ENCODE data around the gene THTPA.

Gene THTPA

GRCh38 chr14:23517650-23518326 lies 38.3 kb upstream of the THTPA start:
- no peak for TF ChIP-seq CTCF (IDR thresholded peaks at IDR 0.05; ENCODE audit: low read depth, low read length, missing control alignments)
- DNase-seq: no peak
- H3K4me3 ChIP-seq (ENCODE audit: low read depth, low read length): no peak overlapping the region
- no peaks in the 10 kb centered on the region for H3K36me3 ChIP-seq (replicated peaks)
- in situ Hi-C loops (cut with HindIII; ENCODE audit: low pct_ligation_motif_present, low sequenced_read_pairs): no loop called here
- H3K27me3 ChIP-seq (replicated peaks): no peaks in the 10 kb centered on the region
- H3K27ac ChIP-seq: no peak overlapping the region

DNA sequence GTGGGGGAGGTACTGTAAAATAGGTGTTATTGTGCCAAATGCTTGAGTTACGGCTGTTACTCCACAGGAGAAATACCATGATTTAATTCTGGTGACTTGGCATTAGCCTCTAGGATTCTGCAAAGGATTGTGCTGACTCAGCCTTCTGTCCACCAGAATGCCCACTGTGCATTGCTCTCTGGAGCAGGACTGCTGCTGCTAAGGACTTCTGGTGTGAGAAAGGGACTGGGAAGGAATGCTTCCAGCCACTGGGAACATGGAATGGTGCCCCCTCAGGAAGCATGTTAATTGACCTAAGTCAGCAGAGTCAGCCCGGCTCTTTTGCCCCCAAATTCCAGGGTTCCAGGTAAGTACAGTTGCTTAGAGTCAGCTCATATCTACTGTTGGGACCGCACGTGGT lies 37.4 kb upstream of the THTPA start:
- no peaks in the 10 kb centered on the region for H3K36me3 ChIP-seq (replicated peaks)
- in situ Hi-C loops (cut with HindIII; ENCODE audit: low pct_ligation_motif_present, low sequenced_read_pairs): no loop called here
- DNase-seq: no peak
- TF ChIP-seq CTCF (IDR thresholded peaks at IDR 0.05; ENCODE audit: low read depth, low read length, missing control alignments): no peak
- no peak overlapping the region for H3K27ac ChIP-seq
- no peaks in the 10 kb centered on the region for H3K27me3 ChIP-seq (replicated peaks)
- no peak overlapping the region for H3K4me3 ChIP-seq (ENCODE audit: low read depth, low read length)

- Histone ChIP-seq H3K36me3 (replicated peaks) (no peaks in the 10 kb centered on the region), H3K27me3 (replicated peaks) (no peaks in the 10 kb centered on the region), H3K27ac (no peak overlapping the region), H3K4me3 (ENCODE audit: low read depth, low read length) (no peak overlapping the region)
- DNase-seq: no peak
- in situ Hi-C loops (cut with HindIII; ENCODE audit: low pct_ligation_motif_present, low sequenced_read_pairs): no loop called here
- no peak for TF ChIP-seq CTCF (IDR thresholded peaks at IDR 0.05; ENCODE audit: low read depth, low read length, missing control alignments)
These were observed 35.1 kb upstream of the THTPA start for GRCh38 chr14:23520899-23521533.

- in situ Hi-C loops (cut with HindIII; ENCODE audit: low pct_ligation_motif_present, low sequenced_read_pairs): no loop called here
- H3K27ac ChIP-seq: no peak overlapping the region
- TF ChIP-seq CTCF (IDR thresholded peaks at IDR 0.05; ENCODE audit: low read depth, low read length, missing control alignments): no peak
- H3K4me3 ChIP-seq (ENCODE audit: low read depth, low read length): no peak overlapping the region
- no peaks in the 10 kb centered on the region for H3K27me3 ChIP-seq (replicated peaks)
- no peak for DNase-seq
- H3K36me3 ChIP-seq (replicated peaks): no peaks in the 10 kb centered on the region
These were observed 34.1 kb upstream of the THTPA start for GRCh38 chr14:23521785-23522640.

GRCh38 chr14:23522643-23523198 lies 33.4 kb upstream of the THTPA start:
- Histone ChIP-seq H3K36me3 (replicated peaks) (no peaks in the 10 kb centered on the region), H3K4me3 (ENCODE audit: low read depth, low read length) (no peak overlapping the region), H3K27me3 (replicated peaks) (no peaks in the 10 kb centered on the region), H3K27ac (no peak overlapping the region)
- no peak for TF ChIP-seq CTCF (IDR thresholded peaks at IDR 0.05; ENCODE audit: low read depth, low read length, missing control alignments)
- DNase-seq: no peak
- in situ Hi-C loops (cut with HindIII; ENCODE audit: low pct_ligation_motif_present, low sequenced_read_pairs): no loop called here
